H1 (cell line): ENCODE results near the gene SMAGP. TPM values are rescaled to one million over a fixed set of nuclear protein-coding genes. Genes with fewer than 3 reads are reported as not detected.
"Not testable (repeated sequence)": the region's sequence is repeated elsewhere in the genome, so short reads cannot be mapped to it uniquely, and the experiment has no call there.

Experiments
- CTCF ChIA-PET: fragments of 300-600 bp; sonication (Branson Sonifier 250); formaldehyde crosslinking; loops from one replicate; lab custom pipeline; 2021; ENCODE audit not compliant: partially characterized antibody; lab: Charles Lee
- POLR2A ChIA-PET: fragments of 300-600 bp; sonication (Branson Sonifier 250); formaldehyde crosslinking; loops from one replicate; lab custom pipeline; 2021; ENCODE audit warnings: inconsistent platforms; ENCODE audit not compliant: partially characterized antibody; lab: Charles Lee
- DNase-seq, 2 experiments: peaks; one replicate each; pipeline versions ENCODE4 v3.0.0 to v3.0.0-alpha.2; 2010 to 2022; ENCODE audit warnings: low spot score in 2 of 2, low read depth in 1 of 2, mixed read lengths in 1 of 2
- FAIRE-seq: peaks from 2 replicates; lab custom pipeline; 2011; peaks lifted over from hg19 to GRCh38; lab: Jason Lieb, UNC
- H2AFZ ChIP-seq: 2 replicates; pipeline ENCODE4 v1.8.1; 2012; ENCODE audit warnings: low read length, inconsistent platforms
- H2AK5ac ChIP-seq: 2 replicates; pipeline ENCODE4 v1.6.1; 2013; ENCODE audit warnings: low read depth, low read length
- H2BK120ac ChIP-seq: replicated peaks from 2 replicates; pipeline ENCODE3; 2013; ENCODE audit warnings: low read depth, low read length, inconsistent platforms
- H2BK12ac ChIP-seq: 2 replicates; pipeline ENCODE4 v1.6.1; 2013; ENCODE audit warnings: low read depth, low read length
- H2BK15ac ChIP-seq: 2 replicates; pipeline ENCODE4 v1.6.1; 2013; ENCODE audit warnings: low read length
- H2BK20ac ChIP-seq: 2 replicates; pipeline ENCODE4 v1.6.1; 2013; ENCODE audit warnings: low read length
- H2BK5ac ChIP-seq: 2 replicates; pipeline ENCODE4 v1.6.1; 2013; ENCODE audit warnings: low read depth, low read length
- H3K14ac ChIP-seq: 2 replicates; pipeline ENCODE4 v1.6.1; 2013; ENCODE audit warnings: inconsistent platforms; ENCODE audit not compliant: insufficient read length
- H3K18ac ChIP-seq: 2 replicates; pipeline ENCODE4 v1.6.1; 2013; ENCODE audit warnings: low read length; ENCODE audit errors: extremely low read depth
- H3K23ac ChIP-seq: 2 replicates; pipeline ENCODE4 v1.6.1; 2013; ENCODE audit warnings: inconsistent platforms; ENCODE audit not compliant: insufficient read length
- H3K23me2 ChIP-seq: 2 replicates; pipeline ENCODE4 v1.6.1; 2013; ENCODE audit warnings: low read depth, low read length
- H3K27ac ChIP-seq: 2 replicates; pipeline ENCODE4 v1.6.1; 2011; ENCODE audit warnings: low read depth, low read length, inconsistent platforms
- H3K27me3 ChIP-seq, 4 experiments: replicated peaks in 1 of 4; 1 replicate in 1 of 4; 2 replicates in 3 of 4; pipeline versions ENCODE4 v1.6.1 to v1.8.1; 2011 to 2013; ENCODE audit warnings: low read length in 3 of 4, mild to moderate bottlenecking in 3 of 4, inconsistent platforms in 2 of 4, mixed read lengths in 2 of 4, moderate library complexity in 1 of 4; ENCODE audit not compliant: control insufficient read depth in 3 of 4, insufficient read depth in 3 of 4; ENCODE audit errors: extremely low read depth in 1 of 4
- H3K36me3 ChIP-seq, 4 experiments: 2 replicates each; pipeline versions ENCODE4 v1.6.1 to v1.8.1; 2011 to 2013; ENCODE audit warnings: mild to moderate bottlenecking in 4 of 4, low read length in 3 of 4, moderate library complexity in 2 of 4, control low read depth in 1 of 4, inconsistent platforms in 1 of 4; ENCODE audit not compliant: insufficient read depth in 4 of 4, control insufficient read depth in 2 of 4
- H3K4ac ChIP-seq: replicated peaks from 2 replicates; pipeline ENCODE3; 2013; ENCODE audit warnings: low read length, low read depth, mixed read lengths, inconsistent platforms; ENCODE audit not compliant: insufficient read length
- H3K4me1 ChIP-seq, 4 experiments: replicated peaks in 1 of 4; 1 replicate in 1 of 4; 2 replicates in 3 of 4; pipeline versions ENCODE4 v1.6.1 to v1.8.1; 2011 to 2013; ENCODE audit warnings: low read length in 3 of 4, inconsistent platforms in 2 of 4, mixed read lengths in 1 of 4; ENCODE audit not compliant: insufficient read depth in 4 of 4, control insufficient read depth in 3 of 4
- H3K4me2 ChIP-seq, 2 experiments: 2 replicates each; pipeline versions ENCODE4 v1.6.1 to v1.8.1; 2011 to 2013; ENCODE audit warnings: low read depth in 2 of 2, low read length in 2 of 2, control low read depth in 1 of 2, inconsistent platforms in 1 of 2, mild to moderate bottlenecking in 1 of 2; ENCODE audit not compliant: insufficient read depth in 1 of 2
- H3K4me3 ChIP-seq, 4 experiments: fragments of 200-600, 300-600 bp in 1 of 4; sonication (generic), shearing (Covaris generic), sonication (Bioruptor Twin) in 1 of 4; 2 replicates each; pipeline versions ENCODE4 v1.5.1 to v1.8.1; 2011 to 2016; ENCODE audit warnings: low read length in 4 of 4, low read depth in 3 of 4, control low read depth in 2 of 4, inconsistent platforms in 2 of 4, mild to moderate bottlenecking in 2 of 4, mixed read lengths in 1 of 4, moderate library complexity in 1 of 4; ENCODE audit not compliant: insufficient read depth in 2 of 4; ENCODE audit errors: extremely low read depth in 1 of 4
- H3K56ac ChIP-seq: replicated peaks from 2 replicates; pipeline ENCODE3; 2013; ENCODE audit warnings: low read depth, mild to moderate bottlenecking, mixed read lengths, low read length, inconsistent platforms; ENCODE audit not compliant: insufficient read length
- H3K79me1 ChIP-seq: 2 replicates; pipeline ENCODE4 v1.6.1; 2013; ENCODE audit warnings: low read depth, low read length, control low read depth
- H3K79me2 ChIP-seq, 2 experiments: 2 replicates each; pipeline versions ENCODE4 v1.6.1 to v1.8.1; 2012 to 2013; ENCODE audit warnings: low read length in 2 of 2, mild to moderate bottlenecking in 2 of 2, inconsistent platforms in 1 of 2; ENCODE audit not compliant: insufficient read depth in 2 of 2, control insufficient read depth in 1 of 2
- H3K9ac ChIP-seq, 4 experiments: replicated peaks in 1 of 4; 1 replicate in 1 of 4; 2 replicates in 3 of 4; pipeline versions ENCODE4 v1.6.1 to v1.8.1; 2011 to 2013; ENCODE audit warnings: low read depth in 3 of 4, low read length in 3 of 4, control low read depth in 2 of 4, mild to moderate bottlenecking in 2 of 4, moderate library complexity in 2 of 4, inconsistent platforms in 1 of 4; ENCODE audit errors: extremely low read depth in 1 of 4
- H3K9me3 ChIP-seq, 2 experiments: 2 replicates each; pipeline versions ENCODE4 v1.6.1 to v1.8.1; 2012 to 2013; ENCODE audit warnings: mild to moderate bottlenecking in 2 of 2, moderate library complexity in 2 of 2, control low read depth in 1 of 2, inconsistent platforms in 1 of 2, low read depth in 1 of 2, low read length in 1 of 2, mixed read lengths in 1 of 2; ENCODE audit not compliant: insufficient read depth in 2 of 2
- H4K20me1 ChIP-seq, 2 experiments: replicated peaks in 1 of 2; 2 replicates each; pipeline versions ENCODE3 to v1.8.1; 2011 to 2013; ENCODE audit warnings: inconsistent platforms in 2 of 2, low read length in 2 of 2, mild to moderate bottlenecking in 1 of 2; ENCODE audit not compliant: insufficient read depth in 2 of 2, control insufficient read depth in 1 of 2
- H4K5ac ChIP-seq: 2 replicates; pipeline ENCODE4 v1.6.1; 2013; ENCODE audit warnings: low read length, low read depth, mixed read lengths, inconsistent platforms; ENCODE audit not compliant: insufficient read length
- H4K8ac ChIP-seq: 2 replicates; pipeline ENCODE4 v1.8.0; 2013; ENCODE audit warnings: mild to moderate bottlenecking, moderate library complexity, low read length, inconsistent platforms; ENCODE audit not compliant: insufficient read depth; ENCODE audit errors: extremely low read depth
- H4K91ac ChIP-seq: replicated peaks from 2 replicates; pipeline ENCODE3; 2013; ENCODE audit warnings: low read length, mixed read lengths, inconsistent platforms; ENCODE audit not compliant: insufficient read length
- WGBS, 2 experiments: shearing (Covaris generic) in 1 of 2; methylation state at CpG; one replicate each; pipeline versions ENCODE4 v1.1.6 to v1.1.7; 2013 to 2015; ENCODE audit warnings: low lambda C conversion rate in 2 of 2, mixed read lengths in 2 of 2, inconsistent platforms in 1 of 2, low coverage in 1 of 2, missing lambda C conversion rate in 1 of 2; ENCODE audit not compliant: insufficient replicate concordance in 2 of 2, insufficient coverage in 1 of 2, insufficient read length in 1 of 2; ENCODE audit errors: extremely low coverage in 1 of 2, missing lambda C conversion rate in 1 of 2; 5-methylcytosine and 5-hydroxymethylcytosine counted together
- polyA plus RNA-seq, 7 experiments: library from polyadenylated mRNA; depleted of rRNA in 3 of 7; stranded (reverse) in 5 of 7; unstranded in 2 of 7; fragments of >200 nt in 5 of 7; fragments of 200-250 nt in 2 of 7; gene quantifications; 1 replicate in 5 of 7; 2 replicates in 1 of 7; 4 replicates in 1 of 7; pipeline versions ENCODE4 v1.2.1 to v1.2.3, GENCODE V29; 2011 to 2013; ENCODE audit warnings: missing spikeins in 2 of 7, mixed read lengths in 2 of 7
- total RNA-seq: library from RNA; stranded (reverse); fragmentation: NEBNext Ultra II Directional; extraction: Animal tissue kit (Norgen Biotek cat#: 25700); gene quantifications from 2 replicates; pipeline ENCODE4 v1.2.1, GENCODE V29; 2021

SMAGP gene
- total and polyA plus RNA-seq, 2 of the 8 experiments (the other 6 are each of a cell fraction or from before 2014, with no cell fraction given), result 9.4 to 12.7 TPM

DNA sequence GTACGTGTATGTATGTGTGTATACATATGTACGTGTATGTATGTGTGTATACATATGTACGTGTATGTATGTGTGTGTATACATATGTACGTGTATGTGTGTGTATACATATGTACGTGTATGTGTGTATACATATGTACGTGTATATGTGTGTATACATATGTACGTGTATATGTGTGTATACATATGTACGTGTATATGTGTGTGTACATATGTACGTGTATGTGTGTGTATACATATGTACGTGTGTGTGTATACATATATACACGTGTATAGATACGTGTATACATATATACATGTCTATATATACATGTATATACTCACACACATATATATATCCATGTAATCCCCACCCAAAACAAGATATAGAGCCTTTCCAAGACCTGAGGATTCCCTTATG lies 50.4 kb downstream of the SMAGP start:
- H2BK15ac ChIP-seq, H4K8ac ChIP-seq, H2BK5ac ChIP-seq, H3K23me2 ChIP-seq, H3K14ac ChIP-seq, H3K23ac ChIP-seq, H3K79me2 ChIP-seq, FAIRE-seq, H3K9ac ChIP-seq, H3K9me3 ChIP-seq, H2AFZ ChIP-seq, DNase-seq, H3K4me2 ChIP-seq, H3K27me3 ChIP-seq, H3K79me1 ChIP-seq, H3K4me1 ChIP-seq, H3K36me3 ChIP-seq, H3K18ac ChIP-seq, H3K4me3 ChIP-seq, H2BK20ac ChIP-seq, H2BK120ac ChIP-seq, H3K4ac ChIP-seq, H2AK5ac ChIP-seq, H4K20me1 ChIP-seq, H3K27ac ChIP-seq, H3K56ac ChIP-seq, H4K91ac ChIP-seq, H4K5ac ChIP-seq, H2BK12ac ChIP-seq: not testable (repeated sequence)
- 79% methylated on average over 12 of the region's 12 CpGs; no CpG with 5 or more reads in 1 of the 2 experiments for WGBS, 2 experiments
- CTCF ChIA-PET, result interaction anchor here (0.6 to 1.2 kb wide), 3 partner anchors 32 to 121 kb away, joined by 3 to 4 read pairs (median 3); no protein-coding TSS in a partner anchor
- POLR2A ChIA-PET, result interaction anchor here (0.6 to 2.9 kb wide), 5 partner anchors 9 to 124 kb away, joined by 3 to 12 read pairs (median 4); no protein-coding TSS in a partner anchor
